Mesenteric fat pad (tissue), 1 donor: ENCODE data around the gene PCDHA10. TPM values are rescaled to one million over a fixed set of nuclear protein-coding genes. Genes with fewer than 3 reads are reported as not detected.

Experiments used
- DNase-seq: peaks from one replicate; pipeline ENCODE4 v3.0.0-alpha.2; 2020; ENCODE audit warnings: low spot score
- total RNA-seq: library from RNA; stranded (reverse); fragmentation: NEBNext Ultra II Directional; extraction: Animal tissue kit (Norgen Biotek cat#: 25700); gene quantifications from one replicate; pipeline ENCODE4 v1.2.1, GENCODE V29; 2021
- donor health status: DM: yes; HTN: yes; CAD: no.

Gene PCDHA10
- total RNA-seq, 1 donor from 2014 or later: 1.8 TPM

DNA sequence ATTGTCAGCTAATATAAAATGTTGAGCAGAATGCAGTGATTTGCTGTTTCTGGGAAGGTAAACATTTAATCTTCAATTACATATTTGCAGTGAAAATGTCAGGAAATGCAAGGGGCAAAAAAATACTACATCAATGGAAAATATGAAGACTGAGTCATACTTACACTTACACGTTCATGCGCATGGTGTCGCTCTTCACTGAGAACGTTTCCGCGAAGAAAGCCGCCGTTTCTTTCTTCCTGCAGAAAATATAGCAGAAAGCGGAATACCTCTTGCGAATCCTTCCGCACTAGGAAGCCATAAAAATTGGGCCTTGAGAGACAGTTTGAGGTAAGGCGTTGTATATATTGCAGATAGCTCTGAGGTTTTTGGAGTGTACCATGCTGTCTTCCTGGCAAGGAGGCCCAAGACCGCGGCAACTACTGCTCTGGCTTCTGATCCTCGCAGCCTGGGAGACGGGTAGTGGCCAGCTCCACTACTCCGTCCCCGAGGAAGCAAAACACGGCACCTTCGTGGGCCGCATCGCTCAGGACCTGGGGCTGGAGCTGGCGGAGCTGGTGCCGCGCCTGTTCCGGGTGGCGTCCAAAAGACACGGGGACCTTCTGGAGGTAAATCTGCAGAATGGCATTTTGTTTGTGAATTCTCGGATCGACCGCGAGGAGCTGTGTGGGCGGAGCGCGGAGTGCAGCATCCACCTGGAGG is 26.3 kb downstream of the PCDHA10 start, which contains the start of gene PCDHA13:
Gene PCDHA13 (plus strand): TSS at position 236 of the 702 bp plus-strand sequence. CDS start 145 bp downstream, at position 381.
- no peak for DNase-seq

DNA sequence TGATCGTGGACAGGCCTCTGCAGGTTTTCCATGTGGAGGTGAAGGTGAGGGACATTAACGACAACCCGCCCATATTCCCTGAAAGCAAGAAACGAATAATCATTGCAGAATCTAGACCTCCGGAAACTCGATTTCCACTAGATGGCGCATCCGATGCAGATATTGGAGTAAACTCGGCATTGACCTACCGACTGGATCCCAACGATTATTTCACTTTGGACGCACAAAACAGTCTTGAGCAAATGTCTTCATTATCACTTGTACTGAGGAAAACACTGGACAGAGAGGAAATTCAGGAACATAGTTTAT is 26.8 kb downstream of the PCDHA10 start:
- no peak for DNase-seq

DNA sequence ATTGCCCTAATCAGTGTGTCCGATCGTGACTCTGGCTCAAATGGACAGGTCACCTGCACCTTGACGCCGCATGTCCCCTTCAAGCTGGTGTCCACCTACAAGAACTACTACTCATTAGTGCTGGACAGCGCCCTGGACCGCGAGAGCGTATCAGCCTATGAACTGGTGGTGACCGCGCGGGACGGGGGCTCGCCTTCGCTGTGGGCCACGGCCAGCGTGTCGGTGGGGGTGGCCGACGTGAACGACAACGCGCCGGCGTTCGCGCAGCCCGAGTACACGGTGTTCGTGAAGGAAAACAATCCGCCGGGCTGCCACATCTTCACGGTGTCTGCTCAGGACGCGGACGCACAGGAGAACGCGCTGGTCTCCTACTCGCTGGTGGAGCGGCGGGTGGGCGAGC is 27.7 kb downstream of the PCDHA10 start:
- no peak for DNase-seq

DNA sequence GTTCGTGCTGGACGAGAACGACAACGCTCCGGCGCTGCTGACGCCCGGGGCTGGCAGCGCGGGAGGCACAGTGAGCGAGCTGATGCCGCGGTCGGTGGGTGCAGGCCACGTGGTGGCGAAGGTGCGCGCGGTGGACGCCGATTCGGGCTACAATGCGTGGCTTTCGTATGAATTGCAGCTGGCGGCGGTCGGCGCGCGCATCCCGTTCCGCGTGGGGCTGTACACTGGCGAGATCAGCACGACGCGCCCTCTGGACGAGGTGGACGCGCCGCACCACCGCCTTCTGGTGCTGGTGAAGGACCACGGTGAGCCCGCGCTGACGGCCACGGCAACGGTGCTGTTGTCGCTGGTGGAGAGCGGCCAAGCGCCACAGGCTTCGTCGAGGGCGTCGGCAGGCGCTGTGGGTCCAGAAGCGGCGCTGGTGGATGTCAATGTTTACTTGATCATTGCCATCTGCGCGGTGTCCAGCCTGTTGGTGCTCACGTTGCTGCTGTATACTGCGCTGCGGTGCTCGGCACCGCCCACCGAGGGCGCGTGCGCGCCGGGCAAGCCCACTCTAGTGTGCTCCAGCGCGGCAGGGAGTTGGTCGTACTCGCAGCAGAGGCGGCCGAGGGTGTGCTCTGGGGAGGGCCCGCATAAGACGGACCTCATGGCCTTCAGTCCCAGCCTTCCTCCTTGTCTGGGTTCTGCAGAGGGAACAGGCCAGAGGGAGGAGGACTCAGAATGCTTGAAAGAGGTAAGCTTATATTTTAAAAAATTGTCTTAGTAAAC is 28.4 kb downstream of the PCDHA10 start:
- DNase-seq: no peak

DNA sequence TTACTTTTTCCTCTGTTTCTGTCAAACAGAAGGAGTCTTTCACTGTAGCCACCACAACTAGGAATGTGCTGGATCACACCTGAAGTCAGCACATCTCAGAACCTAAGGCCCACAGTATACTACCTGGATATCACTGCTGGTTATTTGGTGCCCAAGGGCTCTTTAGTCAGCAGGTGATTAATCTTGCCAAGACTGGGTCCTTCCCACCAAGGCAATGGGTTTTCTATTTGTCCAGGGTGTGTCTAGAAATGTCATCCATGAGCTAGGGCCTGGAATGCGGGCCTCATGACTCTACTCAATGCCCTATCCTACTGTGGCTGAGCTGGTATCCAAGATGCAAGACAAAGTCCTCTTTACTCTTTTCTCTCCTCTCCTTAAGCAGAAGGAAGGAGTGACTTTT is 60.6 kb downstream of the PCDHA10 start:
- no peak for DNase-seq

Other genes starting within 250 kb of the PCDHA10 start
- gene CD14, start 222.7 kb upstream of the PCDHA10 start, total RNA-seq: 224 TPM
- gene TMCO6, start 216.4 kb upstream of the PCDHA10 start, total RNA-seq: 9.6 TPM
- gene NDUFA2, start 208.3 kb upstream of the PCDHA10 start, total RNA-seq: 57.3 TPM
- gene IK, start 208.1 kb upstream of the PCDHA10 start, total RNA-seq: 66.4 TPM
- gene WDR55, start 191.0 kb upstream of the PCDHA10 start, total RNA-seq: 23.4 TPM
- 1.00 TPM for gene DND1, start 182.3 kb upstream of the PCDHA10 start, total RNA-seq
- 50.7 TPM for gene HARS1, start 164.5 kb upstream of the PCDHA10 start, total RNA-seq
- 15.9 TPM for gene HARS2, start 164.4 kb upstream of the PCDHA10 start, total RNA-seq
- 37.9 TPM for gene ZMAT2, start 155.4 kb upstream of the PCDHA10 start, total RNA-seq
- gene PCDHA1, start 69.8 kb upstream of the PCDHA10 start, total RNA-seq: not detected
- not detected for gene PCDHA2, start 61.0 kb upstream of the PCDHA10 start, total RNA-seq
- 0.29 TPM for gene PCDHA3, start 54.8 kb upstream of the PCDHA10 start, total RNA-seq
- 0.32 TPM for gene PCDHA4, start 48.8 kb upstream of the PCDHA10 start, total RNA-seq
- gene PCDHA5, start 34.3 kb upstream of the PCDHA10 start, total RNA-seq: 0.10 TPM
- gene PCDHA6, start 27.9 kb upstream of the PCDHA10 start, total RNA-seq: 0.32 TPM
- 0.22 TPM for gene PCDHA7, start 21.6 kb upstream of the PCDHA10 start, total RNA-seq
- 0.19 TPM for gene PCDHA8, start 14.7 kb upstream of the PCDHA10 start, total RNA-seq
- gene PCDHA9, start 7.5 kb upstream of the PCDHA10 start, total RNA-seq: 0.22 TPM
- gene PCDHA11, start 13.1 kb downstream of the PCDHA10 start, total RNA-seq: 0.26 TPM
- gene PCDHA12, start 19.4 kb downstream of the PCDHA10 start, total RNA-seq: 0.29 TPM
- gene PCDHA13, start 26.2 kb downstream of the PCDHA10 start, total RNA-seq: 0.58 TPM
- 0.61 TPM for gene PCDHAC1, start 70.4 kb downstream of the PCDHA10 start, total RNA-seq
- 1.1 TPM for gene PCDHAC2, start 110.6 kb downstream of the PCDHA10 start, total RNA-seq
- gene PCDHB1, start 195.5 kb downstream of the PCDHA10 start, total RNA-seq: not detected
- gene PCDHB2, start 238.7 kb downstream of the PCDHA10 start, total RNA-seq: 3.4 TPM
- 3.6 TPM for gene PCDHB3, start 244.6 kb downstream of the PCDHA10 start, total RNA-seq